HEK293T (cell line): ENCODE data around the gene SKP1.

Experiments used
- ARNT ChIP-seq: fragments of 450-650 bp; IDR thresholded peaks from 2 replicates; pipeline ENCODE4 v1.6.1; 2017; ENCODE audit warnings: mild to moderate bottlenecking
- BHLHE40 ChIP-seq: fragments of 450-650 bp; IDR thresholded peaks from 2 replicates; pipeline ENCODE4 v1.6.1; 2016; ENCODE audit warnings: mild to moderate bottlenecking, moderate library complexity, borderline replicate concordance
- CTBP1 ChIP-seq: fragments of 450-650 bp; IDR thresholded peaks from 2 replicates; pipeline ENCODE4 v1.6.1; 2016; ENCODE audit warnings: borderline replicate concordance
- ELF4 ChIP-seq: fragments of 450-650 bp; IDR thresholded peaks from 2 replicates; pipeline ENCODE4 v1.6.1; 2017; ENCODE audit warnings: antibody characterized with exemption
- FOXA1 ChIP-seq: fragments of 450-650 bp; IDR thresholded peaks from 2 replicates; pipeline ENCODE4 v1.6.1; 2016; ENCODE audit warnings: mild to moderate bottlenecking
- FOXK2 ChIP-seq: fragments of 450-650 bp; IDR thresholded peaks from 2 replicates; pipeline ENCODE4 v1.6.1; 2016; ENCODE audit warnings: mild to moderate bottlenecking
- FOXM1 ChIP-seq: fragments of 450-650 bp; IDR thresholded peaks from 2 replicates; pipeline ENCODE4 v1.6.1; 2017; ENCODE audit warnings: mild to moderate bottlenecking, borderline replicate concordance
- HDGF ChIP-seq: fragments of 450-650 bp; IDR thresholded peaks from 2 replicates; pipeline ENCODE4 v1.6.1; 2017; ENCODE audit warnings: antibody characterized with exemption, borderline replicate concordance
- LEF1 ChIP-seq: fragments of 450-650 bp; IDR thresholded peaks from 2 replicates; pipeline ENCODE4 v1.6.1; 2017; ENCODE audit warnings: mild to moderate bottlenecking, borderline replicate concordance
- NFRKB ChIP-seq: fragments of 450-650 bp; IDR thresholded peaks from 2 replicates; pipeline ENCODE4 v1.6.1; 2016; ENCODE audit warnings: mild to moderate bottlenecking, moderate library complexity
- PKNOX1 ChIP-seq: fragments of 450-650 bp; IDR thresholded peaks from 2 replicates; pipeline ENCODE4 v1.6.1; 2016
- SP1 ChIP-seq: fragments of 450-650 bp; IDR thresholded peaks from 2 replicates; pipeline ENCODE4 v1.6.1; 2017
- SUZ12 ChIP-seq: fragments of 450-650 bp; IDR thresholded peaks from 2 replicates; pipeline ENCODE4 v1.6.1; 2016; ENCODE audit warnings: mild to moderate bottlenecking
- TARDBP ChIP-seq: fragments of 450-650 bp; IDR thresholded peaks from 2 replicates; pipeline ENCODE4 v1.6.1; 2016

- TF ChIP-seq ARNT (no peak), NFRKB (no peak), SP1 (no peak), BHLHE40 (no peak), TARDBP (no peak), FOXM1 (no peak), CTBP1 (no peak), HDGF (no peak), FOXA1 (no peak), SUZ12 (no peak), LEF1 (no peak), PKNOX1 (no peak), FOXK2 (no peak), ELF4 (no peak)
These were observed 36.1 kb downstream of the SKP1 start for GRCh38 chr5:134140530-134141201.
